DND-41 (cell line): ENCODE measurements around the gene CCPG1.

Experiments used
- ATAC-seq: fragments of 200-7000 bp; cut with Tn5 transposase; 3 replicates; pipeline ENCODE4 v1.9.1; 2021; ENCODE audit warnings: low read depth; ENCODE audit not compliant: insufficient read depth
- DNase-seq: peaks from one replicate; pipeline ENCODE4 v3.0.0-alpha.2; 2020
- H2AFZ ChIP-seq: 2 replicates; pipeline ENCODE4 v1.6.0; 2012; ENCODE audit warnings: low read depth, low read length
- H3K27ac ChIP-seq: 2 replicates; pipeline ENCODE4 v1.5.1; 2012; ENCODE audit warnings: low read length, inconsistent platforms
- H3K27me3 ChIP-seq: fragments of 200-600 bp; sonication (generic); 2 replicates; pipeline ENCODE4 v1.6.0; 2012; ENCODE audit warnings: low read length, mild to moderate bottlenecking, inconsistent platforms; ENCODE audit not compliant: insufficient read depth, poor library complexity
- H3K36me3 ChIP-seq: 2 replicates; pipeline ENCODE4 v1.5.1; 2012; ENCODE audit warnings: low read length, inconsistent platforms; ENCODE audit not compliant: insufficient read depth
- H3K4me1 ChIP-seq: 2 replicates; pipeline ENCODE4 v1.5.1; 2012; ENCODE audit warnings: mild to moderate bottlenecking, low read length; ENCODE audit not compliant: insufficient read depth
- H3K4me2 ChIP-seq: 2 replicates; pipeline ENCODE4 v1.6.0; 2012; ENCODE audit warnings: mild to moderate bottlenecking, moderate library complexity, low read length, inconsistent platforms; ENCODE audit not compliant: insufficient read depth
- H3K4me3 ChIP-seq, 2 experiments: fragments of 200-600 bp in 1 of 2; shearing (Covaris generic) in 1 of 2; 2 replicates each; pipeline ENCODE4 v1.5.1; 2012 to 2016; ENCODE audit warnings: inconsistent platforms in 2 of 2, low read length in 2 of 2, mild to moderate bottlenecking in 2 of 2, low read depth in 1 of 2, moderate library complexity in 1 of 2
- H3K79me2 ChIP-seq: 2 replicates; pipeline ENCODE4 v1.6.0; 2012; ENCODE audit warnings: low read length, inconsistent platforms; ENCODE audit not compliant: insufficient read depth
- H3K9ac ChIP-seq: 2 replicates; pipeline ENCODE4 v1.6.0; 2012; ENCODE audit warnings: low read depth, mild to moderate bottlenecking, inconsistent platforms, low read length, moderate library complexity
- H3K9me3 ChIP-seq: 2 replicates; pipeline ENCODE4 v1.5.1; 2012; ENCODE audit warnings: low read length, moderate library complexity, mild to moderate bottlenecking, inconsistent platforms; ENCODE audit not compliant: insufficient read depth, severe bottlenecking
- H4K20me1 ChIP-seq: 2 replicates; pipeline ENCODE4 v1.6.0; 2012; ENCODE audit warnings: low read length; ENCODE audit not compliant: insufficient read depth
- CTCF ChIP-seq: IDR thresholded peaks from 2 replicates; pipeline ENCODE4 v1.5.1; 2012; ENCODE audit warnings: borderline replicate concordance, low read length, moderate library complexity, mild to moderate bottlenecking; ENCODE audit not compliant: poor library complexity, severe bottlenecking; ENCODE audit errors: extremely low read depth
- EZH2 ChIP-seq: IDR thresholded peaks from 3 replicates; pipeline ENCODE4 v1.6.1; 2012; ENCODE audit warnings: borderline replicate concordance, low read depth, mild to moderate bottlenecking, moderate library complexity, low read length, inconsistent platforms; ENCODE audit not compliant: severe bottlenecking

CCPG1 gene

GRCh38 chr15:55348281-55348778, 59.8 kb downstream of the CCPG1 start:
- Histone ChIP-seq H3K4me2 (no peak overlapping the region), H4K20me1 (no peaks in the 10 kb centered on the region), H3K4me3 (no peak overlapping the region), H2AFZ (no peak overlapping the region), H3K27ac (no peak overlapping the region), H3K27me3 (no peaks in the 10 kb centered on the region), H3K79me2 (no peaks in the 10 kb centered on the region), H3K36me3 (peaks cover 24% of the 10 kb centered on the region), H3K9ac (no peak overlapping the region), H3K4me1 (no peaks in the 10 kb centered on the region), H3K9me3 (no peaks in the 10 kb centered on the region)
- TF ChIP-seq EZH2 (no peak), CTCF (no peak)
- no peak for ATAC-seq
- no peak for DNase-seq

GRCh38 chr15:55344206-55344605, 64.0 kb downstream of the CCPG1 start:
- DNase-seq (no peak), ATAC-seq (no peak)
- Histone ChIP-seq H3K9ac (no peak overlapping the region), H4K20me1 (no peaks in the 10 kb centered on the region), H3K4me2 (no peak overlapping the region), H2AFZ (no peak overlapping the region), H3K79me2 (no peaks in the 10 kb centered on the region), H3K27ac (no peak overlapping the region), H3K27me3 (no peaks in the 10 kb centered on the region), H3K4me3 (no peak overlapping the region), H3K4me1 (no peaks in the 10 kb centered on the region), H3K9me3 (no peaks in the 10 kb centered on the region), H3K36me3 (peaks cover 25% of the 10 kb centered on the region)
- TF ChIP-seq EZH2 (no peak), CTCF (no peak)

GRCh38 chr15:55343168-55343567, 65.0 kb downstream of the CCPG1 start:
- Histone ChIP-seq H3K27ac (no peak overlapping the region), H3K9ac (no peak overlapping the region), H3K36me3 (peaks cover 24% of the 10 kb centered on the region), H3K79me2 (no peaks in the 10 kb centered on the region), H3K4me2 (no peak overlapping the region), H2AFZ (no peak overlapping the region), H3K4me1 (no peaks in the 10 kb centered on the region), H3K4me3 (no peak overlapping the region), H4K20me1 (no peaks in the 10 kb centered on the region), H3K9me3 (no peaks in the 10 kb centered on the region), H3K27me3 (no peaks in the 10 kb centered on the region)
- no peak for DNase-seq
- TF ChIP-seq EZH2, result no peak
- ATAC-seq, result no peak

DNA sequence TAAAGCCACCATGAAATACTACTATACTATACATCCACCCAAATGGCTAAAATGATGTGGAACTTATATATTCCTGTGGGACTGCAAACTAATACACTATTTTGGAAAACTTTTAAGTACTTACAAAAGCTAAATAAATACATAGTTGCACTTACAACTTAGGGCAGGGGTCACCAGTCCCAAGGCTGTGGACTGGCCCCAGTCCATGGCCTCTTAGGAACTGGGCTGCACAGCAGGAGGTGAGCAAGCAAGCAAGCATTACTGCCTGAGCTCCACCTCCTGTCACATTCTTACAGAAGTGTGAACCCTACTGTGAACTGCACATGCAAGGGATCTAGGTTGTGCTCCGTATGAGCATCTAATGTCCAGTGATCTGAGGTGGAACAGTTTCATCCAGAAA, 71.0 kb downstream of the CCPG1 start:
- no peak overlapping the region for H3K4me2 ChIP-seq

More for the DNA sequence above, 71.0 kb downstream of the CCPG1 start:
- Histone ChIP-seq H2AFZ (no peak overlapping the region), H4K20me1 (no peaks in the 10 kb centered on the region), H3K27me3 (no peaks in the 10 kb centered on the region), H3K79me2 (no peaks in the 10 kb centered on the region), H3K36me3 (peaks cover 43% of the 10 kb centered on the region), H3K27ac (no peak overlapping the region), H3K4me1 (no peaks in the 10 kb centered on the region), H3K9me3 (no peaks in the 10 kb centered on the region), H3K9ac (no peak overlapping the region), H3K4me3 (no peak overlapping the region)
- ATAC-seq, result no peak
- no peak for DNase-seq
- no peak for TF ChIP-seq CTCF
- TF ChIP-seq EZH2, result no peak
